Measurements from ENCODE around the gene CARS2. TPM values are rescaled to one million over a fixed set of nuclear protein-coding genes. Genes with fewer than 3 reads are reported as not detected.

Gene CARS2
- total RNA-seq, 1 experiment from 2014 or later, result 41.9 TPM

DNA sequence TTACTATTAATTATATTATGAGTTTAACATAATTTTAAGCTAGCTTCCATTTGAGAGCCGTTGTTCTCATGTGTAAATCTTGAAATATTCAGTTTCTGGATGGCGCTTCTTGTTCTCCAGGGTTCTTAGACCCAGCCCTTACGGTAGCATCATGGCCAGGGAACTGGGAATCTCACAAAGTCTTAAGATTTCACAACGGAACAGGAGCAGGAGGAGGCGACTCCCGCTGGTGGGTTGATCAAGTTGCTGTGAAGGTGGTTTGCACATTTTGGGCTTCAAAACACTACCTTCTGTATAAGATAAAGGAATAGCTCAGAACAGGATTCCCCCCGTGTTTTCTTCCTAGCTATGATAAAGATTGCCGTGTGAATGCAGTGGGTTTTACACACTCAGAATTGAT is 87.7 kb downstream of the CARS2 start:
- peaks cover 31% of the 10 kb centered on the region; the same call in 1 of the 2 replicates for H3K79me2 ChIP-seq (ENCODE audit: insufficient read depth, low read length)
- no peak overlapping the region for H4K91ac ChIP-seq (ENCODE audit: insufficient read length, low read depth, low read length)
- H3K4me3 Mint-ChIP-seq, result no peak overlapping the region
- no peaks in the 10 kb centered on the region for H3K27me3 ChIP-seq (ENCODE audit: insufficient read depth, low read length)
- peaks cover 7 to 12% of the 10 kb centered on the region in 2 experiments; a peak in 3 of 5 replicates for H3K9me3 Mint-ChIP-seq
- no peak overlapping the region for H3K23ac ChIP-seq (ENCODE audit: insufficient read length, low read depth, low read length)
- H4K5ac ChIP-seq (ENCODE audit: insufficient read length, low read depth, low read length), result no peak overlapping the region
- H3K4me1 Mint-ChIP-seq, result peaks cover 29 to 30% of the 10 kb centered on the region in 2 experiments
- H2BK15ac ChIP-seq (ENCODE audit: low read depth, low read length), result no peak overlapping the region
- no CpG with 5 or more reads among the region's 8 CpGs for WGBS (ENCODE audit: extremely low coverage, insufficient read length, low lambda C conversion rate)
- H2BK12ac ChIP-seq (ENCODE audit: insufficient read length, low read depth, low read length), result no peak overlapping the region
- H3K4me2 ChIP-seq (ENCODE audit: insufficient read depth, insufficient read length, low read length), result no peak overlapping the region
- H3K9me3 ChIP-seq (ENCODE audit: control insufficient read depth, low read depth, low read length), result no peaks in the 10 kb centered on the region
- H4K20me1 ChIP-seq (ENCODE audit: control insufficient read depth, insufficient read depth, insufficient read length), result peaks cover 2% of the 10 kb centered on the region
- peaks cover 6 to 11% (median 9%) of the 10 kb centered on the region in 3 experiments; a peak in 6 of 7 replicates for H3K36me3 Mint-ChIP-seq (ENCODE audit: insufficient read depth in 1 of 3, low read depth in 3 of 3)
- no peak for DNase-seq
- no peak overlapping the region for H4K8ac ChIP-seq (replicated peaks; ENCODE audit: insufficient read length, low read depth, low read length)
- no peak overlapping the region for H2BK5ac ChIP-seq (ENCODE audit: insufficient read length, low read length)
- no peak overlapping the region for H2BK120ac ChIP-seq (ENCODE audit: low read depth, low read length, poor library complexity, severe bottlenecking)
- no peak overlapping the region for H2BK20ac ChIP-seq (ENCODE audit: low read depth, low read length, poor library complexity, severe bottlenecking)
- no peak overlapping the region for H3T11ph ChIP-seq (ENCODE audit: low read length)
- H3K56ac ChIP-seq (ENCODE audit: insufficient read length, low read depth, low read length), result no peak overlapping the region
- H2AFZ ChIP-seq (ENCODE audit: low read length), result no peak overlapping the region
- no peak overlapping the region for H3K27ac Mint-ChIP-seq
- H3K27me3 Mint-ChIP-seq (ENCODE audit: low read depth), result peaks cover 20% of the 10 kb centered on the region
- no peak overlapping the region for H2AK5ac ChIP-seq (ENCODE audit: insufficient read length, low read length)
- TF ChIP-seq, protein P1, sequence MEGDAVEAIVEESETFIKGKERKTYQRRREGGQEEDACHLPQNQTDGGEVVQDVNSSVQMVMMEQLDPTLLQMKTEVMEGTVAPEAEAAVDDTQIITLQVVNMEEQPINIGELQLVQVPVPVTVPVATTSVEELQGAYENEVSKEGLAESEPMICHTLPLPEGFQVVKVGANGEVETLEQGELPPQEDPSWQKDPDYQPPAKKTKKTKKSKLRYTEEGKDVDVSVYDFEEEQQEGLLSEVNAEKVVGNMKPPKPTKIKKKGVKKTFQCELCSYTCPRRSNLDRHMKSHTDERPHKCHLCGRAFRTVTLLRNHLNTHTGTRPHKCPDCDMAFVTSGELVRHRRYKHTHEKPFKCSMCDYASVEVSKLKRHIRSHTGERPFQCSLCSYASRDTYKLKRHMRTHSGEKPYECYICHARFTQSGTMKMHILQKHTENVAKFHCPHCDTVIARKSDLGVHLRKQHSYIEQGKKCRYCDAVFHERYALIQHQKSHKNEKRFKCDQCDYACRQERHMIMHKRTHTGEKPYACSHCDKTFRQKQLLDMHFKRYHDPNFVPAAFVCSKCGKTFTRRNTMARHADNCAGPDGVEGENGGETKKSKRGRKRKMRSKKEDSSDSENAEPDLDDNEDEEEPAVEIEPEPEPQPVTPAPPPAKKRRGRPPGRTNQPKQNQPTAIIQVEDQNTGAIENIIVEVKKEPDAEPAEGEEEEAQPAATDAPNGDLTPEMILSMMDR (conservative IDR thresholded peaks at IDR 0.05), result no peak
- no peak overlapping the region for H3K27ac ChIP-seq (ENCODE audit: insufficient read length, low read depth, low read length)
- H3K79me1 ChIP-seq (ENCODE audit: insufficient read depth, low read depth, low read length, poor library complexity, severe bottlenecking), result no peaks in the 10 kb centered on the region
- H3K14ac ChIP-seq (ENCODE audit: insufficient read depth, low read length), result no peak overlapping the region
- no peak overlapping the region for H3K4ac ChIP-seq (ENCODE audit: low read depth, low read length)
- H3K4me1 ChIP-seq (ENCODE audit: insufficient read depth, low read length), result no peaks in the 10 kb centered on the region
- no peak overlapping the region for H3K18ac ChIP-seq (ENCODE audit: insufficient read length, low read depth, low read length)
- H3K9ac ChIP-seq (ENCODE audit: extremely low read depth, insufficient read length, low read length), result no peak overlapping the region
- H3K23me2 ChIP-seq (ENCODE audit: insufficient read length, low read depth, low read length, poor library complexity, severe bottlenecking), result peaks cover 6% of the 10 kb centered on the region
